CD14-positive monocyte (primary cell): Measurements from ENCODE around the gene SDF4. TPM values are rescaled to one million over a fixed set of nuclear protein-coding genes. Genes with fewer than 3 reads are reported as not detected.

Experiments used
- DNase-seq, 3 donors: peaks; one replicate each; pipeline ENCODE4 v3.0.0-alpha.2; 2011 to 2022
- H2AFZ ChIP-seq: 2 replicates; pipeline ENCODE4 v1.6.0; 2012; ENCODE audit warnings: mild to moderate bottlenecking, low read depth, low read length, inconsistent platforms; ENCODE audit not compliant: insufficient read depth, poor library complexity, severe bottlenecking
- H3K27ac ChIP-seq, 2 donors: 1 replicate in 1 of 2; 2 replicates in 1 of 2; pipeline ENCODE4 v1.5.1; 2012 to 2013; ENCODE audit warnings: low read length in 2 of 2, control low read depth in 1 of 2, inconsistent platforms in 1 of 2, low read depth in 1 of 2, mild to moderate bottlenecking in 1 of 2
- H3K27me3 ChIP-seq, 2 donors: one replicate each; pipeline versions ENCODE4 v1.6.0 to v1.6.1; 2011 to 2013; ENCODE audit warnings: low read length in 2 of 2; ENCODE audit not compliant: control insufficient read depth in 2 of 2, insufficient read depth in 2 of 2
- H3K36me3 ChIP-seq, 2 donors: replicated peaks in 1 of 2; 1 replicate in 1 of 2; 2 replicates in 1 of 2; pipeline versions ENCODE4 v1.5.1 to v1.6.1; 2012 to 2013; ENCODE audit warnings: low read length in 2 of 2, control low read depth in 1 of 2, inconsistent platforms in 1 of 2, mild to moderate bottlenecking in 1 of 2; ENCODE audit not compliant: insufficient read depth in 2 of 2, control insufficient read depth in 1 of 2
- H3K4me1 ChIP-seq, 2 donors: 1 replicate in 1 of 2; 2 replicates in 1 of 2; pipeline versions ENCODE4 v1.5.1 to v1.6.1; 2012 to 2013; ENCODE audit warnings: low read length in 2 of 2, control low read depth in 1 of 2, inconsistent platforms in 1 of 2, mild to moderate bottlenecking in 1 of 2, moderate library complexity in 1 of 2; ENCODE audit not compliant: insufficient read depth in 2 of 2, control insufficient read depth in 1 of 2
- H3K4me2 ChIP-seq: replicated peaks from 2 replicates; pipeline ENCODE3; 2012; ENCODE audit warnings: low read length, moderate library complexity, mild to moderate bottlenecking; ENCODE audit not compliant: poor library complexity, severe bottlenecking; ENCODE audit errors: extremely low read depth
- H3K4me3 ChIP-seq, 3 experiments: fragments of 200-600 bp in 1 of 3; sonication (generic) in 1 of 3; replicated peaks in 1 of 3; 1 replicate in 2 of 3; 2 replicates in 1 of 3; pipeline ENCODE4 v1.5.1; 2011 to 2013; ENCODE audit warnings: low read length in 3 of 3, mild to moderate bottlenecking in 3 of 3, control low read depth in 2 of 3, low read depth in 2 of 3, inconsistent platforms in 1 of 3, moderate library complexity in 1 of 3
- H3K79me2 ChIP-seq: 2 replicates; pipeline ENCODE4 v1.6.0; 2012; ENCODE audit warnings: mild to moderate bottlenecking, control low read depth, inconsistent platforms, low read length, moderate library complexity; ENCODE audit not compliant: insufficient read depth
- H3K9ac ChIP-seq: 2 replicates; pipeline ENCODE4 v1.6.0; 2017; ENCODE audit warnings: low read length, mild to moderate bottlenecking; ENCODE audit not compliant: insufficient read depth, poor library complexity, severe bottlenecking
- H3K9me3 ChIP-seq, 2 donors: replicated peaks in 1 of 2; 1 replicate in 1 of 2; 2 replicates in 1 of 2; pipeline versions ENCODE4 v1.5.1 to v1.6.1; 2012 to 2013; ENCODE audit warnings: low read length in 2 of 2, control low read depth in 1 of 2; ENCODE audit not compliant: control insufficient read depth in 1 of 2, insufficient read depth in 1 of 2
- H4K20me1 ChIP-seq: 2 replicates; pipeline ENCODE4 v1.6.0; 2012; ENCODE audit warnings: mild to moderate bottlenecking, low read length, control low read depth, moderate library complexity; ENCODE audit not compliant: insufficient read depth
- H3K27ac Mint-ChIP-seq, 7 donors: one replicate each; pipeline ENCODE4 v1.8.0; 2020; ENCODE audit warnings: mild to moderate bottlenecking in 7 of 7, mixed read lengths in 7 of 7, moderate library complexity in 6 of 7, inconsistent platforms in 2 of 7
- H3K27me3 Mint-ChIP-seq, 3 donors: one replicate each; pipeline ENCODE4 v1.8.0; 2021 to 2022; ENCODE audit warnings: low read depth in 3 of 3, mild to moderate bottlenecking in 3 of 3, mixed read lengths in 3 of 3, moderate library complexity in 3 of 3, inconsistent platforms in 1 of 3
- H3K36me3 Mint-ChIP-seq, 2 donors: one replicate each; pipeline ENCODE4 v1.8.0; 2020; ENCODE audit warnings: mixed read lengths in 2 of 2, inconsistent platforms in 1 of 2, mild to moderate bottlenecking in 1 of 2
- H3K4me1 Mint-ChIP-seq: one replicate; pipeline ENCODE4 v1.8.0; 2020; ENCODE audit warnings: mild to moderate bottlenecking, mixed read lengths
- H3K4me3 Mint-ChIP-seq, 2 donors: one replicate each; pipeline ENCODE4 v1.8.0; 2020; ENCODE audit warnings: mild to moderate bottlenecking in 2 of 2, mixed read lengths in 2 of 2, moderate library complexity in 1 of 2
- H3K9me3 Mint-ChIP-seq, 7 donors: one replicate each; pipeline ENCODE4 v1.8.0; 2020 to 2022; ENCODE audit warnings: mixed read lengths in 7 of 7, mild to moderate bottlenecking in 6 of 7, moderate library complexity in 6 of 7, inconsistent platforms in 2 of 7
- CTCF ChIP-seq: fragments of 200-600 bp; IDR thresholded peaks from one replicate; pipeline ENCODE4 v1.8.0; 2022; ENCODE audit warnings: antibody characterized with exemption, mild to moderate bottlenecking
- WGBS: methylation state at CpG from one replicate; pipeline ENCODE4 v1.1.5; 2013; ENCODE audit warnings: missing lambda C conversion rate; ENCODE audit not compliant: insufficient coverage; 5-methylcytosine and 5-hydroxymethylcytosine counted together
- intact Hi-C, 2 donors: fragments of 100-400 bp; cut with micrococcal nuclease; formaldehyde crosslinking; loops; one replicate each; pipeline versions ENCODE4 v1.15.0 to v1.15.1; 2023
- polyA plus RNA-seq, 3 donors: library from polyadenylated mRNA; depleted of rRNA in 1 of 3; unstranded in 2 of 3; stranded (reverse) in 1 of 3; fragments of 300-500 nt in 2 of 3; fragments of >200 nt in 1 of 3; fragmentation: Illumina TruSeq in 2 of 3; gene quantifications; 1 replicate in 2 of 3; 2 replicates in 1 of 3; pipeline ENCODE4 v1.2.3, GENCODE V29; 2012 to 2021

The SDF4 gene
- polyA plus RNA-seq, 3 donors, result 81.7 to 98.9 (median 89.0) TPM

- peaks cover 44% of the 10 kb centered on the region for H3K79me2 ChIP-seq
- 99% methylated on average over 9 of the region's 9 CpGs for WGBS
- no peaks in the 10 kb centered on the region for H3K9me3 ChIP-seq
- peaks cover 69 to 89% of the 10 kb centered on the region in 2 donors for H3K36me3 ChIP-seq
- no peak overlapping the region for H3K4me3 ChIP-seq
- no peaks in the 10 kb centered on the region for H3K27me3 ChIP-seq
- peaks cover 22% of the 10 kb centered on the region for H3K4me1 Mint-ChIP-seq
- peaks cover 15 to 18% of the 10 kb centered on the region in 2 donors for H3K4me1 ChIP-seq
- H3K27me3 Mint-ChIP-seq, result peaks cover 0 to 2% (median 0%) of the 10 kb centered on the region in 3 donors
- no peak overlapping the region for H3K4me2 ChIP-seq
- H3K27ac Mint-ChIP-seq, result peak overlapping the region in 2 of 7 donors; percentile 21 to 63
- intact Hi-C loops, result no loop called here
- H2AFZ ChIP-seq, result no peak overlapping the region
- peaks cover 0 to 2% (median 0%) of the 10 kb centered on the region in 7 donors for H3K9me3 Mint-ChIP-seq
- no peak for DNase-seq
- H3K4me3 Mint-ChIP-seq, result no peak overlapping the region
- no peak overlapping the region for H3K9ac ChIP-seq
- TF ChIP-seq CTCF, result no peak
- peaks cover 91% of the 10 kb centered on the region for H4K20me1 ChIP-seq
- peaks cover 57 to 85% of the 10 kb centered on the region in 2 donors for H3K36me3 Mint-ChIP-seq
- no peak overlapping the region for H3K27ac ChIP-seq
These were observed 32.2 kb upstream of the SDF4 start for GRCh38 chr1:1264026-1264425.

GRCh38 chr1:1262758-1263157 is 31.0 kb upstream of the SDF4 start:
- H3K4me1 ChIP-seq, result peaks cover 15 to 18% of the 10 kb centered on the region in 2 donors
- DNase-seq, result no peak
- peaks cover 64 to 89% of the 10 kb centered on the region in 2 donors for H3K36me3 ChIP-seq
- no peak overlapping the region for H3K4me2 ChIP-seq
- peaks cover 0 to 2% (median 0%) of the 10 kb centered on the region in 3 donors for H3K27me3 Mint-ChIP-seq
- H3K27ac ChIP-seq, result no peak overlapping the region
- H3K9me3 Mint-ChIP-seq, result peaks cover 0 to 2% (median 0%) of the 10 kb centered on the region in 7 donors
- no peak for TF ChIP-seq CTCF
- H3K4me1 Mint-ChIP-seq, result peaks cover 22% of the 10 kb centered on the region
- H2AFZ ChIP-seq, result no peak overlapping the region
- intact Hi-C loops, result no loop called here
- H3K79me2 ChIP-seq, result peaks cover 33% of the 10 kb centered on the region
- WGBS, result 73% methylated on average over 5 of the region's 8 CpGs
- no peak overlapping the region for H3K4me3 ChIP-seq
- peak overlapping the region in 2 of 7 donors; percentile 18 to 45 for H3K27ac Mint-ChIP-seq
- H3K36me3 Mint-ChIP-seq, result peaks cover 56 to 83% of the 10 kb centered on the region in 2 donors
- H3K27me3 ChIP-seq, result no peaks in the 10 kb centered on the region
- H3K9me3 ChIP-seq, result no peaks in the 10 kb centered on the region
- H3K4me3 Mint-ChIP-seq, result no peak overlapping the region
- H3K9ac ChIP-seq, result no peak overlapping the region
- H4K20me1 ChIP-seq, result peaks cover 91% of the 10 kb centered on the region
